ENCODE results near the gene APOLD1.
"Not testable (repeated sequence)": the region's sequence is repeated elsewhere in the genome, so short reads cannot be mapped to it uniquely, and the experiment has no call there.

Gene APOLD1

GRCh38 chr12:12786351-12786705 is 869 bp downstream of the APOLD1 start:
- DNase-seq (ENCODE audit: low spot score) = no peak
- FAIRE-seq = no peak

GRCh38 chr12:12786706-12787601 is 1.5 kb downstream of the APOLD1 start:
- FAIRE-seq (peak; percentile 89), DNase-seq (ENCODE audit: low spot score) (peak; percentile 99)

- DNase-seq (ENCODE audit: low spot score) (no peak), FAIRE-seq (no peak)
These were observed 2.7 kb downstream of the APOLD1 start for GRCh38 chr12:12788131-12788530.

- FAIRE-seq = no peak
- DNase-seq (ENCODE audit: low spot score) = peak; percentile 76
These were observed 3.4 kb downstream of the APOLD1 start for GRCh38 chr12:12788675-12789368.

GRCh38 chr12:12790956-12791355 is 5.5 kb downstream of the APOLD1 start:
- FAIRE-seq (no peak), DNase-seq (ENCODE audit: low spot score) (no peak)

- DNase-seq (ENCODE audit: low spot score) = peak; percentile 62
- no peak for FAIRE-seq
These were observed 6.4 kb downstream of the APOLD1 start for GRCh38 chr12:12791756-12792369.

GRCh38 chr12:12792421-12792820 is 7.0 kb downstream of the APOLD1 start:
- DNase-seq (ENCODE audit: low spot score) (no peak), FAIRE-seq (no peak)

- DNase-seq (ENCODE audit: low spot score) = no peak
- no peak for FAIRE-seq
These were observed 9.2 kb downstream of the APOLD1 start for GRCh38 chr12:12794686-12795085.

- no peak for FAIRE-seq
These were observed 10.7 kb downstream of the APOLD1 start for GRCh38 chr12:12796171-12796570.

GRCh38 chr12:12796928-12797793 is 11.7 kb downstream of the APOLD1 start:
- no peak for DNase-seq (ENCODE audit: low spot score)
- FAIRE-seq = no peak

More at GRCh38 chr12:12796171-12796570, 10.7 kb downstream of the APOLD1 start:
- no peak for DNase-seq (ENCODE audit: low spot score)

- FAIRE-seq = no peak
- DNase-seq (ENCODE audit: low spot score) = no peak
These were observed 12.3 kb downstream of the APOLD1 start for GRCh38 chr12:12797794-12798152.

- no peak for FAIRE-seq
- no peak for DNase-seq (ENCODE audit: low spot score)
These were observed 13.0 kb downstream of the APOLD1 start for GRCh38 chr12:12798480-12798879.

- FAIRE-seq (no peak), DNase-seq (ENCODE audit: low spot score) (no peak)
These were observed 13.9 kb downstream of the APOLD1 start for GRCh38 chr12:12799163-12799920.

- DNase-seq (ENCODE audit: low spot score) = no peak
These were observed 15.1 kb downstream of the APOLD1 start for GRCh38 chr12:12800406-12801180.

GRCh38 chr12:12801656-12802055 is 16.2 kb downstream of the APOLD1 start:
- not testable (repeated sequence) for DNase-seq (ENCODE audit: low spot score); FAIRE-seq

More at GRCh38 chr12:12800406-12801180, 15.1 kb downstream of the APOLD1 start:
- no peak for FAIRE-seq

- DNase-seq (ENCODE audit: low spot score) (peak; percentile 99), FAIRE-seq (peak; percentile 89)
These were observed 17.7 kb downstream of the APOLD1 start for GRCh38 chr12:12803186-12803585.

- FAIRE-seq (no peak), DNase-seq (ENCODE audit: low spot score) (no peak)
These were observed 18.6 kb downstream of the APOLD1 start for GRCh38 chr12:12804011-12804410.

GRCh38 chr12:12804432-12804886 is 19.0 kb downstream of the APOLD1 start:
- DNase-seq (ENCODE audit: low spot score) = peak; percentile 82
- FAIRE-seq = peak; percentile 77

- no peak for FAIRE-seq
- DNase-seq (ENCODE audit: low spot score) = no peak
These were observed 21.5 kb downstream of the APOLD1 start for GRCh38 chr12:12806784-12807516.
